GM21529 (cell line): Measurements from ENCODE around the gene STYXL1.

Source experiments
- ATAC-seq: cut with Tn5 transposase; IDR thresholded peaks from one replicate; pipeline ENCODE4 v1.9.1; 2021; ENCODE audit not compliant: unreplicated experiment

STYXL1 gene

DNA sequence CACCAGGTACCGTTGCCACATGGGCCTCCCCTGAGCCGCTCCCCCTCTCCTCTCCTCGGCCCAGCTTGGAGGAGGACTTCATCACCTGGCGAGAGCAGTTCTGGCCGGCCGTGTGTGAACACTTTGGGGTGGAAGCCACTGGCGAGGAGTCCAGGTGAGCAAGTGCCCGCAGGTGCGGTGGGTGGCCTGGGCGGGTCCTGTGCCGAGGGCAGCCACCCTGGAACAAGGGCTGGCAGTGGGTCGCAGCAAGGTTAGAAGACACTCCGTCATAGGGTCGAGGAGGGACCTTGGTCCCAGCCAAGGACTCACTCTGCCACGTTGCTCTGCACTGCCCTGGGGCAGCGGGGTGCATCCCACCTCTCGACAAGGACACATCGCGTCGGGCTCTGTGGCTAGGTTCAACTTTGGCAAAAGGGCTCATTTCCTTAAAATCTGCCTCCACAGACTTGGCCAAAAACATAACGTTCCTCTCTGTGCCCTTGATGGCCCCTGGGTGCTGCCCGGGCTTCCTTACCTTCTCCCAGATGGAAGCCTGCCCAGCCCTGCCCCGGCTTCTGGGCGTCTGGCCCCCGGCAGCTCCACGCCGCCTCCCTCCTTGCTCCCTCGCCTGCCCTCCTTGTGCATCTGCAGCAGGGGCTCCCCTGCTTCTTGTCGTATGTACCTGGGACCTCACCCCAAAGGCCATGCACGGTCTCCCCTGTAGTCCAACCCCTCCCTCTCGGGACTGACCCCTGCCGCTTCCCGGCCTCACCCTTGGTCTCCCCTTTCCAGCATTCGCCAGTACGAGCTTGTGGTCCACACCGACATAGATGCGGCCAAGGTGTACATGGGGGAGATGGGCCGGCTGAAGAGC is 66.1 kb downstream of the STYXL1 start:
- ATAC-seq = no peak

DNA sequence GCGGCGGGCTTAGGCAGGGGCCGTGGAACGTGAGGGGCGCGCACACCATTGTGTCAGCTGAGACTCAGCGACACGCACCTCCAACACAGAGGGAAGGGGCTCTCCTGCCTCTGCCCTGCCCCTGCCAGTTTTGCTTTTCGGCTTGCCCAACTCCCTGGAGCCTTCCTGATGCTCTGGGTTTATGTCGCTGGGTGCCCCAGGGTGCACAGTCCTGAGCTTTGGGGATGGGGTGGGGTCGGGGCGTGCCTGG is 66.7 kb downstream of the STYXL1 start:
- no peak for ATAC-seq

DNA sequence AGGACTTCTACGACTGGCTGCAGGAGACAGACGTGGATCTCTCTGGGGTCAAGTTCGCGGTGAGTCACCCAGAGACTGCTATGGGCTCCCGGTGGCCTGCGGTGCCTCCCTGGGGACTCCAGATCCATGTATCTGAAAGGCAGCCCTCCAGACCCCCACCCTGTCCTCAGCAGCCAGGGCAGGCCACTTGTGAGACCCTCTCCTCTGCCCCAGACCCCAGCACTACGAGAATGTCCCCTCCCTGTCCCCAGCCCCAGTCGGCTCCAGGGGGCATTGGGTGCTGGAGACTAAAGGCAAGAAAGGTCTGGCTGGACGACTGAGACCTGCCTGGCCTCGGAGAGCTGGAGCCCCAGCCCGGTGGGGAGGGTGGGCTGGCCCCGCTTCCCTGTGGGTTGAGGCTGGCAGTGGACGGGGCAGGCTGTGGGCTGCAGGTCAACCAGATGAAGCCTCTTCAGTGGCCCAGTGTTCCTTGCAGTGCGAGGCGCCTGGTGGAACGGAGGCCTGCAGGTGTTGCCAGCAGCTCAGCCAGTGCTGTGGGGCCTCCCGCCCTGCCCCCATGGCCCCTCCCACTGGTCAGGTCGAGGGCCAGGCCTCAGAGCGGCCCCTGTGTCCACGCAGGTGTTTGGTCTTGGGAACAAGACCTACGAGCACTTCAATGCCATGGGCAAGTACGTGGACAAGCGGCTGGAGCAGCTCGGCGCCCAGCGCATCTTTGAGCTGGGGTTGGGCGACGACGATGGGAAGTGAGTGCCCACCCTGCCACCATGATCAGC is 67.2 kb downstream of the STYXL1 start:
- ATAC-seq = no peak

DNA sequence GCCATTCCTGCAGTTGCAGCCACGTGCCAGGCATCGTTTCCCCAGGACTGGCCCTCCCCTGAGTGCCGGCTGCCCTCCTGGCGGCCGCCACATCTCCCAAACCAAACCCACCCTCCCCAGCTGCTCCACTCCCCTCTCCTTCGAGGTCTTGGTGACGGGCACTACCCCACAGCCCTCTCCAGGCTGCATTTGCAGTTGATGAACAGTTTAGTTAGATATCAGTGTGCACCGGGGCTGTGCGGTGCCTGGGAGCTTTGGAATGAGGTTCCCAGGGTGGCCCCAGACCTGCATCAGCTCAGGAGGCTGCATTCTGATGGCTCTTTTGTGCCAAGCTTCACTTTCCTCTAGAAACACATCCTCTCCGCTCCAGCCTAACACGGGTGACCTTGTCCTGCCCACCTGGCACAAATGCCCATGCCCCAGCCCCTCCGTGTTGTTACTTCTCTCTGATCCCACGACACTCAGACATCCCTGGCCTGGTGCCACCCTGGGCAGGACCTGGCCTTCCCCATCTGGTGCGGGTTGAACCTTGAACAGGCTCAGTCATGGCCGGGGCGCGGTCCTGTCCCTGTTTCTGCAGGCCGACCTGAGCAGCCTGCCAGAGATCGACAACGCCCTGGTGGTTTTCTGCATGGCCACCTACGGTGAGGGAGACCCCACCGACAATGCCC is 67.9 kb downstream of the STYXL1 start:
- no peak for ATAC-seq

DNA sequence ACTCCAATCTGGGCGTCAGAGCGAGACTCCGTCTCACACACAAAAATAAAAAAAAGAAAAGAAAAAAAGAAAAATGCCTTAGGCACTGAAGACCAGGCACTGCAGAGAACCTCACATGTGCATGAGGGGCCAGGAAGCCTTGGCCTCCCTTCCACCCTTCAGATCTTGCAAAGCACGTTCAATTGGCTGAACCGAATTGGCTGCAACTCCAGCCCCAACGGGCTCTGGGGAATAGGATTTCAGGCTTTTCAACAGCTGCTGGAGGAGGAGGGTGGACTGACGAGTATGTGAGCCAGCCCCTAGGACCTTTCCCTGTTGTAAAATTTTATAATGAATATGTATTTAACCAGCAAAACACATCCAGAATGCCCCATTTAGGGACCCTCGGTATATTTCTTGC is 70.1 kb downstream of the STYXL1 start:
- ATAC-seq = no peak

DNA sequence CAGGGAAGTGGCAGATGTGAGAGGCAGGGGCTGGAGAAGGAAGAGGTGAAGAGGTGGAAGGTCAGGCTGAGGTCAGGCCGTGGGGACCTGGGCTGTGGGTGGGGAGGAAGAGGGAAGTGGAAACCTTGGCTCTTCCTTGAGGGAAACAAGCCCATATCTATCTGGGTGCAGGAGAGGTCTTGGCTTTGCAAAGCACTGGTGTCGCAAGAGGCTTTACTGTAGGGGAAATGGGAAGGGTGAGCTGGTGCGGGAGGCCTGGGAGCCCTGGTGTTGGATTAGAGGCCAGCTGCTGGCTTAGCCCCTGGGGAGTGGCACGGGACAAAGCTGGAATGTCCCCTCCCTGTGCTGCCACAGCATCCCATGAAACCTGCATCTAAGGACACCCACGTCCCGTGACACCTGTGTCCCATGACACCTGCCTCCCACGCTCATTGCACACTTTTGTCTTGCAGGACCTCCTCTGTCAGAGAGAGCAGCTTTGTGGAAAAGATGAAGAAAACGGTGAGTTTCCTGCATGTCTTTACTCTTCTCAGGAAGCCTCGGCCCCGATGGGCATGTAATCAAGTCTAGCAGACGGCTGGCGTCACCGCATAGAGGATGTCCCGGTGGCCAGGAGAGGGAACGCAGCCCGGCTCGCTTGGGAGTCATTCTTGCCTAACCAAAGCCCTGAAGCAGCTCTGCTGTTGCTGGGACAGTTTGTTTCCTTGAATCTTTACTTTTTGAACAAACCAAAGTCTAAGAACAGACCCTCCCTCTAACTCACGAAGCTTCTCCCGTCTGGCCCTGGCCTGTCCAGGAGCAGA is 75.6 kb downstream of the STYXL1 start:
- ATAC-seq = no peak

DNA sequence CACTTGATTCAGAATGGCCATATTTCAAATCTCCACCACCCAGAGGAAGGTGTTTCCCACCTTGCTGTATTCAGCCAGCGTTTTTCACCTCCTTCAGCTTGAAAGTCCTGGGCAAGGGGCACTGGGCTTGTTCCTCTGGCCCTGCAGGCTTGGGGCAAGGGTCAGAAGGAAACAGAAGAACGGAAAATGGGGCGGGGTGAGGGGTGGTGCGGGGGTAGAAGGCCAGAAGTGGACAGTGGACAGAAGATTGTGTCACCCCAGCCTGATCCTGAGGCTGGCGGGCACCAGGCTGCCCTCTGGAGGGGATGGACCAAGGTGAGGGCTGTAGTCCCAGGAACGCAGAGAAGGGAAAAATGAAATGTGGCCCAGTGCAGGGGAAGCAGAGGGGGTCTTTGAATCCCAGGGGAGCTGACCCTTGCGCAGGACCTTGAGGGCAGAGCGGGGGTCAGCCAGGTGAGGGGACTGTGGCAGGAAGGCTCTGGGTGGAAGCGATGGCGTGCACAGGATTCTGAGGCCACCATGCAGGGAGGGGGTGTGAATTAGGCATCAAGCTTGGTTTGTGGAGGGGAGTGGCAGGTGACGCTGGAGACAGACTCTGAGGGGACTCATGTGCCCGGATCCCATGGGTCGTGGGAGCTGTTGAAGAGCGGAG is 76.4 kb downstream of the STYXL1 start:
- ATAC-seq = no peak

DNA sequence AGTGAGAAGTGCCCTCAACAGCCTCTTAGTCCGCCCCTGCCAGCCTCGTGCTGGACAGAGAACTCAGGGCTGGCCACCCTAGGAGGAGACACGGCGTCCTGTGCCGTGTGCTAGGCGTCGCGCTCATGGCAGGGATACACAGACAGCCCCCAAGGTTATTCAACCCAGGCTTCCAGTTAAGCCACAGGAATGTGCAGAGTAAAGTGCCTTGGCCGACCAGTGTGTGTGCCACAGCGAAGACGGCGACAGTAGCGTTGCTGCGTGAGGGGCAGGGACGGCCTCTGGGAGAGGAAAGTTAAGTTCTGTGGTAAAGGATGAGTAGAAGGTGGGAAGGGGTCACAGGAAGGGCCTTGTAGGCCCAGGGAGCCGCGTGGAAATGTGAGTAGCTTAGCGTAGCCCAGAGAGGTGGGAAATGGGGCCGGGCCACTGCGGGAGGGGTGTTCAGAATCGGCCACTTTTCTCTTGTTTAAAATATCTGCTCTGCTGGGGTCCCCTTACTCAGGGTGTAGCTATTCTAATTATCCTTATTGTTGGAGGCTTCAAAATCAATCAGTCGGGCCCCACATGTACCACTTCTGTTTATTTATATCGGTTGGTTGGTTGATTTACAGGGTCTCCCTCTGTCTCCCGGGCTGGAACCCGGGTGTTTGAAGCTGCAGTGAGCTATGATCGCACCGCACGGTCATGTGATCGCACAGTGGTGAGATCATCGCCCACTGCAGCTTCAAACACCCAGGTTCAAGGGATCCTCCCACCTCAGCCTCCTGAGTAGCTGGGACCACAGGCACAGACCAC is 77.9 kb downstream of the STYXL1 start:
- ATAC-seq = no peak

DNA sequence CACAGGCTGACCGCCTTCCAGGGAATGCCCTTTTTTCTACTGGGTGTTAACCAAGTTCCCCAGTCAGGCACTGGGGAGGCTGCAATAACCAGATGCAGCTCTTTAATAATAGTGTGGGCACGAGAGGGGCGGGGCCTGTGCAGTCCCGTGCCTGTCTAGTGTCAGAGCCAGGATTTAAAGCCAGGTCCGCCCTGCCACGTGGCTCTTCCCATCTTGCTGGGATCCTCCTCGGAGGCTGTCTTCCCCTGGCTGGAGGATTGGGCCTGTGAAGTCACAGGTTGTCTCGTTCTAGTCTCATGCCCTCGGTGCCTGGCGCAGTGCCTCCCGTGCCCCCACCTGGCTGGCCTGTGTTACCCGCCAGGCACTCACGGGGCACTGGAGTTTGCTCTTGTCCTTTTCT is 78.6 kb downstream of the STYXL1 start:
- ATAC-seq = no peak

DNA sequence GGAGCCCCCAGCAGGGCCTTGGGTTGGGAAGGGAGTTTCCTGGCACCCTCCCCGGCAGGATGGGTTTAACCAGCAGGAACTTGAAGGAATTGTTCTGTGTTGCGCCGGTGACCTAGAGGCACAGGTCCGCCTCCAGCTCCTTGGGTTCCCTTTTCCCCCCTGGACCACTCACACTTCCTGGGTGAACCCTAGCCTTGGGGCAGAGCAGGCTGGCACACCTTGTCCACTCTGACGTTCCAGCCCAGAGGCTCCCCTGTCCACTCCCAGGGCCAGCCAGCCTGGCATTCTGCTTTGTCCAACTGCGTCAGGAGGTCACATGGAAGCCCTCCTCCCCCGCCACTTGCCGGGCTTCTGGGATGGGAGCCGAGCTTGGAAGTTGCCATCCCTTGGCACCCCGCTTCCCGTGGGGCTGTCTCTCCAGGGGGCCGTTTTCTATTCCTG is 79.2 kb downstream of the STYXL1 start:
- no peak for ATAC-seq

DNA sequence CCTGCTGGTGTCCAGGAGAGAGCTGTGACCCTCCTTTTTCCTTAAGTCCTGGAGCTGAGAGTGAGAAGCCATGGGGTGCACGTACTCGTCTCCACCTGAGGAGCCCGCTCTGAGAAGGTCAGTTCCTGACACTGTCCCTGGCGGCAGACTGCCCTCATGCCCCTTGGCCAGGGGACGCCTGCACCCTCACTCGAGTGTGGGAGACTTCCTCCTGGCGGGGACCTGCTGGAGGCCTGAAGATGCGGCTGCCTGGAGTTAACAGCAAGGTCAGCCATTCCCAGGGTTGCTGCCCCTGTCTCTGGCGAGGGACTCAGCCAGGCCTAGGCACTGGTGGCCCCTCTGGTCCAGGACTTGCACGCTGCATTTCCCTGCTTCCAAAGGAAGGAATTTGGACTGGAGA is 79.8 kb downstream of the STYXL1 start:
- no peak for ATAC-seq

DNA sequence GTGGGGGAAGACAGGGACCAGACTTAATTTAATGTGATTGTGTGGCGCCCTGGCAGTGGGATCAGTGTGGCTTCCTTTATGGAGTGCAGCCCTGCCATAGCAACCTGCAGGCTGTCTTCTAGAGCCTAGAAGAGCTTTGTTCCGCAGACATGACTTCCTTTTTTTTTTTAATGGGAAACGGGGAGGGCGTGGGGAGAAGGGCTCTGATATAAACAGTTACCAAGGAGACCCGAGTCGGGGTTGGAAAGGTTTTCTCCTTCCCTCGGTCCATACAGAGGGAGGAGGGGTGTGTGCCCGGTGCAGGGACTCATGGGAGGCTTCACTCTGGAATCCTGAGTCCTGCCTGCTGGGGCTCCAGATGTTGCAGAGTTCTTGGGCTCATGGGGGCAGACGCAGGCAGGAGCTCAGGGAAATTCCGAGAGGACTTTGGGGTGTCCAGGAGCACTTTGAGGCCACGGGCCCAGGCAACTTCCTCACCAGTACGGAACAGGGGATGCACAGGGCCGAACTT is 80.3 kb downstream of the STYXL1 start:
- no peak for ATAC-seq

DNA sequence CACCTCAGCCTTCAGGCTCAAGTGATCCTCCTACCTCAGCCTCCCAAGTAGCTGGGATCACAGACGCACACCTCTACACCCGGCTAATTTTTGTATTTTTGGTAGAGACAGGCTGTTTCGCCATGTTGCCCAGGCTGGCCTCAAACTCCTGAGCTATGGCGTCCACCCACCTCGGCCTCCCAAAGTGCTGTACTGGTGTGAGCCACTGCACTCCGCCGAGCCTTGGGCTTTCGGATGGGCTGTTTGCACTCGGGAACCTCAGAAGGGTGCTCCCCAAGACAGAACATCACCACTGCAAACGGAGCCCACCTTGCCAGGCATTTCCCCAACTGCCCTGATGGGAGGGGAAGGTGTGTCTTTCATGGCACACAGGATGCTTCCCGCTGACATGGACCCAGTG is 80.7 kb downstream of the STYXL1 start:
- no peak for ATAC-seq

DNA sequence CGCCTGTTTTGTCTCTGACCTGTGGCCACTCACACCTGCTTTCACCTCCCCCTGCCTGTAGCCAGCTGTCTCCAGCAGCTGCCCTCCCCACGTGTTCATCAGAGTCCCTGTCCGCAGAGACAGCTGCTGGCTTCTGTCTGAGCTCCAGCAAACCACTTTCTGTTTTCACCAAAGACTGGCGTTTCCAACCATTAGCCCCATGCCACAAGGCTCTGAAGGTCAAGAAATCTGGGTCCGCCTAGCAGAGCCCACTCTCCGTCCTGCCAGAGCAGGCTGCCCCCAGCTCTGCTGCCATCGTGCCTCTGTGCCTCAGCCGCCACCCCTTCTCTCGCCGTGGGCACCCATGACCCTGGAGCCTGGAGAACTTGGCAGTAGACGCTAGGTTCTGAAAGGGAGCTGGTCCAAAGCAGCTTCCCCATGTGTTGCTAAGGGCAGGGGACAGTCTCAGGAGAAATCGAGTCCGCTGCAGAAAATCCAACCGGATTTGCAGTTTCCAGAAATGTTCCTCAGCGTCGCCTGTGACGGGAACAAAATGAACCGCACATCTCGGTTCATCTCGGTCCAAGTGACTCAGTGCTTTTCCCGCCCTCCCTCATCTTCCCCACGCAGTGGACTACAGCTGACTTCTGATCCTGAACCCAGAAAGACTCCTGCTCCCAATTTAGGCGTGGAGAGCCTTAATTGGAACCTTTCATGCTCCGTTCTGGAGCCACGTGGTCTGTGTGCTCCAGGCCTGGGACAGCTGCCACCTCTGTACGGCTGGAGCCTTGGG is 81.4 kb downstream of the STYXL1 start:
- ATAC-seq = no peak

DNA sequence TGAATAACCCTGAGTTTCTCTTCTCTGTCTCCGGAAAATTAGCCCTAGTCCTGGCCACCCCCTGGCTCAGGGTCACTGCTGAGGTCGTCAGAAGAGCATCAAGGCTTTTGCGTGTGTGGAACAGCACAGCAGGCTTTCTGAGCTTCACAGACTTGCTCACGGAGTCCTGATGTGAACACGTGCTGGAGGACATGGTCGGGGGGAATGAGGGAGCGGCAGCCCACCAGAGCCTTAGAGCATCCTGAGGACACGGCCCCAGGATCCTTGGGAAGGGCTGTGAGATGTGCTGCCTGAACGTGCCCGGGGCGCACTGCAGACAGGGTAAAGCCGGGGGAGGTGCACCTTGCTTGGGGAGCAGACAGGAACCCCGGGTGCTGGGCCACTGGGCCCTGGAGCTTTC is 82.2 kb downstream of the STYXL1 start:
- no peak for ATAC-seq

DNA sequence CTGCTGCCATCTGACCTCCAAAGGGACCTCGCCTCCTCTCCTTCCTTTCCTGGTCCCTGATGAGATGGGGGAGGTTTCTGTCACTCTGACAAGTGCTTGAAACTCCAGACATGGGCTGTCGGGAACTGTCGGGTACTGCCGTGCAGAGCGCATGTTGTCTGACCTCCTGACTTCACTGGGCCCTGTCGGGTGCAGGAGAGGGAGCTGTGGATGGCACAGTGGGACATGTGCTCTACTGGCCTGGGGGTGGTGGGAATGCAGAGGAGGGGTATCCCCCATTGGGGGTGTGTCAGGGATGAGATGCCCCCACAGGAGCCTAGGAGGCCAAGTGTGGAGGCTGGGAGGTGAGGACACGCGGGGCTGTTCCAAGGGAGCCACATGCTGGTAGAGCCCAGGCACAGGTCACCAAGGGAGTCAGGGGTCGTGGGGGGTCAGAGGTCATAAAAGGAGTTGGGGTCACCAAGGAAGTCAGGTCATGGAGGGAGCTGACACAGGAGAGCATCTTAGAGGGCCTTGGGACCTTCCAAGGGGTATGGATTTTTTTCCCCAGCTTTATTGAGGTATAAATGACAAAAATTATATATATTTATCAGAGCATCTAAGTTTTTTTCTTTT is 84.3 kb downstream of the STYXL1 start:
- ATAC-seq = no peak

DNA sequence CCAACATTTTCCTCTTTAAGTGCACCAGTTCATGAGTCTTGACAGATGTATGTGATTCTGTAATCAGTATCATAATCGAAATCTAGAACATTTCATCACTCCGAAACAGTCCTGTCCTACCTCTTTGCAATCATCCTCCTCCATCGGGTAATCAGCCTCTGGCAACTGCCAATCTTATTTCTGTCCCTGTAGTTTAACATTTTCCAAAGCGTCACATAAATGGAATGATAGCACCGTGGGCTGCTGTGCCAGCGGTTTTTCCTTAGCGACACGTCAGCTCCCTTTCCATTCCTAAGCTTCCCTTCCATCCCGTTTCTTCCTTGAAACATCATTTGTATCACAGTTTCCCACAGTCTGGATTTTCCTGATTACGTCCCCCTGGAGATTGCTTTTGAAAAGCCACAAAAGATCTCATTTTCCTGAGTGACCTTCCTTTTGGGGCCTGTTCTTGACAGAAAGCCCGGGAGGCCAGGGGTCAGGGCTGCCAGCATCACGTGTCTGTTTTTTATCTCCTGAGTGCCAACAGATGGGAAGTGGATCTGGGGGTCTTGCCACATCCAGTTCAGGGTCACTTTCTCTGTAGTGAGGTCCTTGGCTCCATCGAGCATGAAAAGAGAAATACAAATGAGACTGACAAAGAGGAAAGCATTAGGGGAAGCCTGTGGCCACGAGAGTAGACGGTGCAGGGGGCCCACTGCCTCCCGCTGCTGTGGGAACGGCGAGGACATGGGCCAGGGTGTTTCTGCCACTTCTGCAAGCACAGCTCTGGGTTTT is 85.0 kb downstream of the STYXL1 start:
- no peak for ATAC-seq

DNA sequence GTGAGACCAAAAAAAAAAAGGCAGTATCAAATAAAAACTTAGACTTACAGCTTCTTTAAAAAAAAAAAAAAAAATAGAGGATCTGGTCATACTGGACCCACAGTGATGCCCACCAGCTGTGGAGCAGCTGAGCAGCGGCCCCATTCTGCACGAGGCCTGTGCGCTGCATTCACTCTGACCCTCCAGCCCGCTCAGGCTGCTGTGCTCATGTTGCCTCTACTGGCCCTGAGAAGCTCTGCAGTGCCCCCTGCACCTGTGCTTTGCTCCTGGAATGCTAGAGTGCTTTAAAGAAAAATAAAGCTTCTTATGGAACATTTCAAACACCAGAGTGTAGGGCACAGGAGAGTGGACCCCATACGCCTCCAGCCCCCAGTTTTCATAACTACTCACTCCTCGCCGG is 86.6 kb downstream of the STYXL1 start:
- no peak for ATAC-seq
